Activated naive CD8-positive, alpha-beta T cell treated with anti-CD3 and anti-CD28 coated beads for 36 hours (primary cell): Measurements from ENCODE around the gene TUBB1. TPM values are rescaled to one million over a fixed set of nuclear protein-coding genes. Genes with fewer than 3 reads are reported as not detected.
"Not testable (repeated sequence)": the region's sequence is repeated elsewhere in the genome, so short reads cannot be mapped to it uniquely, and the experiment has no call there.

Source experiments
- DNase-seq: peaks from one replicate; pipeline ENCODE4 v3.0.0; 2021
- H3K27ac Mint-ChIP-seq: one replicate; pipeline ENCODE4 v1.8.0; 2022; ENCODE audit warnings: mild to moderate bottlenecking, moderate library complexity, mixed read lengths
- H3K27me3 Mint-ChIP-seq: one replicate; pipeline ENCODE4 v1.8.0; 2022; ENCODE audit warnings: mild to moderate bottlenecking, mixed read lengths
- H3K36me3 Mint-ChIP-seq: one replicate; pipeline ENCODE4 v1.8.0; 2021; ENCODE audit warnings: mild to moderate bottlenecking, mixed read lengths
- H3K4me1 Mint-ChIP-seq: one replicate; pipeline ENCODE4 v1.8.0; 2021; ENCODE audit warnings: mixed read lengths
- H3K4me3 Mint-ChIP-seq: one replicate; pipeline ENCODE4 v1.8.0; 2022; ENCODE audit warnings: mild to moderate bottlenecking, moderate library complexity, mixed read lengths
- H3K9me3 Mint-ChIP-seq: one replicate; pipeline ENCODE4 v1.8.0; 2022; ENCODE audit warnings: mixed read lengths
- total RNA-seq, 2 experiments: library from RNA; stranded (reverse); gene quantifications; one replicate each; pipeline ENCODE4 v1.2.3, GENCODE V29; 2021

TUBB1 gene
- total RNA-seq: not detected

DNA sequence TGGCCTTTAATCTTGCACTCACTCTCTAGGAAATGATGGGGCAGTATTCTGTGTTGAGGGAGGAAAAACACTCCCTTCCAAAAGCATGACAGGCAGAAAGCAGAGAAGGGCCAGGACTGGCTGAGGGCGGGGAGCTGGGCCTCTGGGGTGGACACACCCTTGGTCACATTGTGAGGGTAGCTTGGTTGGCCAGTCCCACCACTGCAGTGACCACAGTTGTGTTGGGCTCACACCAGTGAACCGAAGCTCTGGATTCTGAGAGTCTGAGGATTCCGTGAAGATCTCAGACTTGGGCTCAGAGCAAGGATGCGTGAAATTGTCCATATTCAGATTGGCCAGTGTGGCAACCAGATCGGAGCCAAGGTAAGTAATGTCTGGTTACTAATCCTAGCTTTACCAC lies at the start of gene TUBB1:
TSS of gene TUBB1 (plus strand) at position 213 of the 400 bp plus-strand sequence. CDS start at position 307, 94 bp downstream.
- H3K27me3 Mint-ChIP-seq: no peaks in the 10 kb centered on the region

GRCh38 chr20:58969439-58969838 lies 49.8 kb upstream of the TUBB1 start:
- Mint-ChIP-seq H3K9me3 (no peaks in the 10 kb centered on the region), H3K27ac (no peak overlapping the region)

More for the DNA sequence above, at the start of gene TUBB1:
- H3K9me3 Mint-ChIP-seq: no peaks in the 10 kb centered on the region
- no peak for DNase-seq
- H3K36me3 Mint-ChIP-seq: peaks cover 9% of the 10 kb centered on the region
- H3K27ac Mint-ChIP-seq: peak within 1 kb of the TSS; percentile 38
- peaks cover 25% of the 10 kb centered on the region for H3K4me1 Mint-ChIP-seq
- no peak within 1 kb of the TSS for H3K4me3 Mint-ChIP-seq

DNA sequence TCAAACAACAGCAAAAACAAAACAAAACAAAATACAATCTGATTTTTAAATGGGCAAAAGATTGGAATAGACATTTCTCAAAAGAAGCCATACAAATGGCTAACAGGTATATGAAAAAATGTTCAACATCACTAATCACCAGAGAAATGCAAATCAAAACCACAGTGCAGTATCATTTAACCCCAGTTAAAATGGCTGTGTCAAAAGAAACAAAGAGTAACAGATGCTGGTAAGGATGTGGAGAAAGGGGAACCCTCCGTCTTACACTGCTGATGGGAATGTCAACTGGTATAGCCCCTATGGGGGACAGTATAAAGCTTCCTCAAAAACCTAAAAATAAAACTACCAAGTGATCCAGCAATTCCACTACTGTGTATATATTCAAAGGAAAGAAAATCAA lies 49.1 kb upstream of the TUBB1 start:
- H3K27ac Mint-ChIP-seq: no peak overlapping the region
- no peaks in the 10 kb centered on the region for H3K4me1 Mint-ChIP-seq
- H3K4me3 Mint-ChIP-seq: no peak overlapping the region
- H3K27me3 Mint-ChIP-seq: no peaks in the 10 kb centered on the region
- peaks cover 1% of the 10 kb centered on the region for H3K9me3 Mint-ChIP-seq
- no peaks in the 10 kb centered on the region for H3K36me3 Mint-ChIP-seq
- no peak for DNase-seq

More at GRCh38 chr20:58969439-58969838, 49.8 kb upstream of the TUBB1 start:
- Mint-ChIP-seq H3K4me3 (no peak overlapping the region), H3K36me3 (no peaks in the 10 kb centered on the region), H3K27me3 (peaks cover 5% of the 10 kb centered on the region), H3K4me1 (no peaks in the 10 kb centered on the region)
- DNase-seq: no peak

GRCh38 chr20:58971429-58971828 lies 47.8 kb upstream of the TUBB1 start:
- Mint-ChIP-seq H3K4me3 (no peak overlapping the region), H3K4me1 (no peaks in the 10 kb centered on the region), H3K36me3 (no peaks in the 10 kb centered on the region), H3K9me3 (peaks cover 5% of the 10 kb centered on the region), H3K27me3 (no peaks in the 10 kb centered on the region), H3K27ac (no peak overlapping the region)
- no peak for DNase-seq

DNA sequence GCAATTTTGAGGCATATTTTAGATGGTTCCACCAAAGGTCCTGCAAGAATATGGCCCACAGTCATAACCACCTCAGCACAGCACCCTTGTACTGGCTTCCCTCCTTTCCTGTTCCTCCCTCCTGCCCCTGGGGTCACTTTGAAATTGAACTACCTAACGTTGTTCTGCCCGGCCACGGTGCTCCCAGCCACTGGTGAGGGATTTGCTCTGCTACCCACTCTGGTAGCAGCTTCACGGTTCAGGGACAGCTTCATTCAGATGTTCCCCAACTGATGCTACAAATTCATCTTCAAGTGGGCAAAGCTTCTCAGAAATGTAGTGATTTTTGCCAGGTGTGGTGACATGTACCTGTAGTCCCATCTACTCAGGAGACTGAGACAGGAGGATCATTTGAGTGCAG lies 46.0 kb upstream of the TUBB1 start:
- H3K4me3 Mint-ChIP-seq: no peak overlapping the region
- H3K27me3 Mint-ChIP-seq: no peaks in the 10 kb centered on the region
- no peaks in the 10 kb centered on the region for H3K36me3 Mint-ChIP-seq
- H3K4me1 Mint-ChIP-seq: no peaks in the 10 kb centered on the region
- peaks cover 5% of the 10 kb centered on the region for H3K9me3 Mint-ChIP-seq
- DNase-seq: no peak
- H3K27ac Mint-ChIP-seq: no peak overlapping the region

DNA sequence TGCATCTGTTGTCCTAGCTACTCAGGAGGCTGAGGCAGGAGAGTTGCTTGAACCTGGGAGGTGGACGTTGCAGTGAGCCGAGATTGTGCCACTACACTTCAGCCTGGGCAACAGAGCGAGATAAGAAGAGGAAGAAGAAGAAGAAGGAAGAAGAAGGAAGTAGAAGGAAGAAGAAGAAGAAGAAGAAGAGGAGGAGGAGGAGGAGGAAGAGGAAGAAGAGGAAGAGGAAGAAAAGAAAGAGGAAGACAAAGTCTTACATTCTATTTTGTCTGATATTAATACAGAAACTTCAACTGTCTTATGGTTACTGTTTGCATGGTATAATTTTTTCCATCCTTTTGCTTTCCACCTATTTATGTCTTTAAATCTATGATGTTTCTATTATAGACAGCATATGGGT lies 45.4 kb upstream of the TUBB1 start:
- Mint-ChIP-seq H3K36me3 (no peaks in the 10 kb centered on the region), H3K4me3 (peak overlapping the region; percentile 19), H3K4me1 (no peaks in the 10 kb centered on the region), H3K9me3 (peaks cover 5% of the 10 kb centered on the region), H3K27ac (no peak overlapping the region), H3K27me3 (no peaks in the 10 kb centered on the region)
- DNase-seq: no peak

DNA sequence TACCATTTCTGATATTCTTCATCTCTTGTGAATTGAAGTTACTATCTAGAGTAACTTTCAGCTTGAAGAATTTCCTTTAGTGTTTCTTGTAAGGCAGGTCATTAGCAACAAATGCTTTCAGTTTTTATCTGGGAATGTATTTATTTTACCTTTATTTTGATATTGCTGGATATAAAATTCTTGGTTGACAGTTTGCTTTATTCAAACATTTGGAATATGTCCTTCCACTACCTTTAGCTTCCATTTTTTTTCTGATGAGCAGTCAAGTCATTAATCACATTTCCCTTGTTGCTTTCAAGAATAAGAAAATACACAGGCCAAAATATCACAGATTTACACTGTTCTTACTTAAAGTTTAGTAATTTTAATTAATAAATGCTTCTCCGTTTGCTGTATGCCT lies 43.9 kb upstream of the TUBB1 start:
- H3K4me1 Mint-ChIP-seq: no peaks in the 10 kb centered on the region
- H3K4me3 Mint-ChIP-seq: no peak overlapping the region
- no peaks in the 10 kb centered on the region for H3K27me3 Mint-ChIP-seq

GRCh38 chr20:58976061-58976730 lies 43.0 kb upstream of the TUBB1 start:
- Mint-ChIP-seq H3K9me3 (peaks cover 5% of the 10 kb centered on the region), H3K4me1 (no peaks in the 10 kb centered on the region), H3K27me3 (no peaks in the 10 kb centered on the region), H3K27ac (no peak overlapping the region), H3K4me3 (no peak overlapping the region), H3K36me3 (no peaks in the 10 kb centered on the region)
- no peak for DNase-seq

More for the DNA sequence above, 43.9 kb upstream of the TUBB1 start:
- no peak overlapping the region for H3K27ac Mint-ChIP-seq
- DNase-seq: no peak
- H3K36me3 Mint-ChIP-seq: no peaks in the 10 kb centered on the region
- peaks cover 5% of the 10 kb centered on the region for H3K9me3 Mint-ChIP-seq

GRCh38 chr20:58978351-58979190 lies 40.7 kb upstream of the TUBB1 start:
- Mint-ChIP-seq H3K27me3 (no peaks in the 10 kb centered on the region), H3K9me3 (peaks cover 5% of the 10 kb centered on the region), H3K36me3 (peaks cover 9% of the 10 kb centered on the region), H3K4me1 (peaks cover 8% of the 10 kb centered on the region), H3K4me3 (no peak overlapping the region), H3K27ac (no peak overlapping the region)
- no peak for DNase-seq

DNA sequence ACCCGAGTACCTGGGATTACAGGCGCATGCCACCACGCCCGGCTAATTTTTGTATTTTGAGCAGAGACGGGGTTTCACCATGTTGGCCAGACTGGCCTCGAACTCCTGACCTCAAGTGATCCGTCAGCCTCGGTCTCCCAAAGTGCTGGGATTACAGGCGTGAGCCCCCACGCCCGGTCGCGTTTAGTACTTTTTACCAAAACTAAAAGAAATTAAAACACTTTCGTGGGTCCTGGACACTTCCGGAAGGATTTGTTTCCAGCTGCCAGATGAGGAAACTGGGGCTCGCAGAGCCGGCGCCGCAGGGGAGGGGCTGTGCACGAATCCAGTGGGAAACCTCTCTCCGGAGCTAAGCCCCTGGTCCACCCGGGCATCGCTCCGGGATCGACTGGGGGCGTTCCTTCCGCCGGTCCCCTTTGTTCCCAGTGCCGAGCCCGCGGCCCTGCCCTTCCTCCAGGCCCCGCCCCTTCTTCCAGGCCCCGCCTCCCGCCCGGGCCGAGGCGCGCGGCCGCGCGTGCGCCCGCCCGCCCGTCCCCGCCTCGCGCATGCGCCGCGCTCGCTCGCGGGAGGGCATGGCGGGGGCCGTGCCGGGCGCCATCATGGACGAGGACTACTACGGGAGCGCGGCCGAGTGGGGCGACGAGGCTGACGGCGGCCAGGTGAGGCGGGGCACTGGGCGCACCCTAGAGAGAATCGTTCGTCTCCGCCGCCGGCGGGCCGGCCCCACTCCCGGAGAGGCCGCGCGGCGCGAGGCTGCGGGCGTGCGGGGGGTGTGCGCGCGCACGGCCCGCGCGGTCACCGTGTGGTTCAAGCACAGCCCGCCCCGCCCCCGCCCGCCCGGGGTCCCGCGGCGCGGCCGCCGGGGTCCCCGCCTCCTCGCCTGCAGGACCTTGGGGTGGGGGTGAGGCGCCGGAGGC lies 38.3 kb upstream of the TUBB1 start, which contains the start of gene NELFCD:
TSS of gene NELFCD (plus strand) at position 546 of the 917 bp plus-strand sequence. CDS start at position 600, 54 bp downstream.
- peak within 1 kb of the TSS; percentile 90 for H3K4me3 Mint-ChIP-seq
- H3K9me3 Mint-ChIP-seq: no peaks in the 10 kb centered on the region
- peaks cover 27% of the 10 kb centered on the region for H3K4me1 Mint-ChIP-seq
- peaks cover 16% of the 10 kb centered on the region for H3K36me3 Mint-ChIP-seq
- no peaks in the 10 kb centered on the region for H3K27me3 Mint-ChIP-seq
- DNase-seq: peak; percentile 91
- H3K27ac Mint-ChIP-seq: peak within 1 kb of the TSS; percentile 87

DNA sequence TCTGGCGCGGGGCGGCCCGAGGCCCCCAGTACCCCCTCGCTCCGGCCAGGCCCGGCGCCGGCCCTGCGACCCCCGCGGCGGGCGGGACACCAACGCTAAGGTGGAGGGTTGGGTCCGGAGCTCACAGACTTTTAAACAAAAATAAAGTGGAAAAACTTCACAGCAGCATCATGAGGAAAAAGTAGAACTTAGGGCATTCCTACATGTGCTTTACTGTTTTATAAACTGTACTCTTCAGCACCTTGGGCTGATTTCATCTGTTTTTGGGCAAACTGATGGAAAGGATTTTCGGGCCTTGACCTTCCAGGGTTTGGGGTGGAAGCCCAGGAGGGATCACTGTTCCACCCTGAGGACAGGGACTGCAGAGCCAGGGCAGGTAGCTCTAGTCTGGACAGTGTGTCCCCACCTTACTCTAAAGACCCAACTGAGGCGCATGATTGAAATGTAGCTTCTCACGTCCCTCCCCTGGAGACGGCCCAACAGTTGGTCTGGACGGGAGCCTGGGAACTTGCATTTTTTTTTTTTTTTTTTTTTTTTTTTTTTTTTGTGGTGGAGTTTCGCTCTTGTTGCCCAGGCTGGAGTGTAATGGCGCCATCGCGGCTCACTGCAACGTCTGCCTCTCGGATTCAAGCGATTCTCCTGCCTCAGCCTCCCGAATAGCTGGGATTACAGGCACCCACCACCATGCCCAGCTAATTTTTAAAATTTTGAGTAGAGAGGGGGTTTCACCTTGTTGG lies 37.4 kb upstream of the TUBB1 start:
- Mint-ChIP-seq H3K27ac (peak overlapping the region; percentile 87), H3K36me3 (peaks cover 16% of the 10 kb centered on the region), H3K4me3 (peak overlapping the region; percentile 90), H3K9me3 (no peaks in the 10 kb centered on the region), H3K27me3 (no peaks in the 10 kb centered on the region), H3K4me1 (peaks cover 27% of the 10 kb centered on the region)
- DNase-seq: no peak

DNA sequence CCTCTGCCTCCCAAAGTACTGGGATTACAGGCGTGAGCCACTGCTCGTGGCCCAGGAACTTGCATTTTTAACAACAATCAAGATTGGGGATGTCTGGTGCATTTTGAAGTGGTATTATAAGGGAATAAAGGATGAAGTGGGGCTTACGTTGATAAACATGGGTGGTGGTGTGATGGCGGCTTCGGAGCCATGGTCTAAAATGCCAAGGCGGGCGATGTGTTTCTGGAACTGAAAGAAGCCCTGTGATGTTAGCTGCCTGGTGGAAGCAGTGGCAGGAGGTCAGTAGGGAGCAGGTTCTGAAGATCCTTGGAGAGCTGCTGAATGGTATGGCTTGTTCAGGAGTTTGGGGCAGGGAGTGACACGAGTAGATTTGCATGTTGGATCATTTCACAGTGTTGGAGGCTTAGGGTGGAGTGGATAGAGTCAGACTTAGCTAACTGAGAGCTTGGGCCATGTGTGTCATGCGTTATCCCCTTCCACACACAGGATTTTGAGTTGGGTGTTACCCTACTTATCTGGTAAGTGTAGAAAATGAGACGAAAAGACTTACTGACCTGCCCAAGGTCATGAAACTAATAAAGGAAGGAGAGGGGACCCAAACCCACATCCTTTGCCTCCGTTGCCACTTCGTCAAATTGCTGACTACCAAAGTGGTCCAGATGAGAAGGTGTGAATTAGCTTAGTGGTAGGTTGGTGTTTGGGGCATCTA lies 36.7 kb upstream of the TUBB1 start:
- H3K36me3 Mint-ChIP-seq: peaks cover 20% of the 10 kb centered on the region
- peaks cover 27% of the 10 kb centered on the region for H3K4me1 Mint-ChIP-seq
- DNase-seq: no peak
- no peaks in the 10 kb centered on the region for H3K27me3 Mint-ChIP-seq
- H3K4me3 Mint-ChIP-seq: peak overlapping the region; percentile 90
- peak overlapping the region; percentile 79 for H3K27ac Mint-ChIP-seq
- H3K9me3 Mint-ChIP-seq: no peaks in the 10 kb centered on the region

DNA sequence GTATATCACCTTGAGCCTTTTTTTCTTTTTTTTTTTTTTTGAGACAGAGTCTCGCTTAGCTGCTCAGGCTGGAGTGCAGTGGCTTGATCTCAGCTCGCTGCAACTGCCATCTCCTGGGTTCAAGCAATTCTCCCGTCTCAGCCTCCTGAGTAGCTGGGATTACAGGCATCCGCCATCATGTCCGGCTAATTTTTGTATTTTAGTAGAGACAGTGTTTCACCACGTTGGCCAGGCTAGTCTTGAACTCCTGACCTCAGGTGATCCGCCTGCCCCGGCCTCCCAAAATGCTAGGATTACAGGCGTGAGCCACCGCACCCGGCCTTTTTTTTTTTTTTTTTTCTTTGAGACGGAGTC lies 36.1 kb upstream of the TUBB1 start:
- not testable (repeated sequence) for H3K27ac Mint-ChIP-seq
- peak overlapping the region; percentile 12 for H3K4me3 Mint-ChIP-seq

GRCh38 chr20:58984691-58985090 lies 34.5 kb upstream of the TUBB1 start:
- Mint-ChIP-seq H3K27ac (no peak overlapping the region), H3K9me3 (no peaks in the 10 kb centered on the region), H3K4me1 (peaks cover 27% of the 10 kb centered on the region), H3K27me3 (no peaks in the 10 kb centered on the region), H3K4me3 (no peak overlapping the region), H3K36me3 (peaks cover 29% of the 10 kb centered on the region)
- DNase-seq: no peak

More for the DNA sequence above, 36.1 kb upstream of the TUBB1 start:
- DNase-seq, H3K9me3 Mint-ChIP-seq, H3K27me3 Mint-ChIP-seq: not testable (repeated sequence)
- Mint-ChIP-seq H3K36me3 (peaks cover 25% of the 10 kb centered on the region), H3K4me1 (peaks cover 27% of the 10 kb centered on the region)
